Progenitor cell of endocrine pancreas (in vitro differentiated cells): ENCODE data around the gene ABCB11. TPM values are rescaled to one million over a fixed set of nuclear protein-coding genes. Genes with fewer than 3 reads are reported as not detected.

ENCODE experiments used
- DNase-seq: peaks from one replicate; pipeline ENCODE4 v3.0.0; 2021; ENCODE audit warnings: low spot score; ENCODE audit not compliant: unreplicated experiment
- H3K27ac Mint-ChIP-seq: 2 replicates; pipeline ENCODE4 v1.8.0; 2021; ENCODE audit warnings: mild to moderate bottlenecking, moderate library complexity, mixed read lengths
- H3K27me3 Mint-ChIP-seq: 2 replicates; pipeline ENCODE4 v1.8.0; 2021; ENCODE audit warnings: mixed read lengths
- H3K36me3 Mint-ChIP-seq: 2 replicates; pipeline ENCODE4 v1.8.0; 2022; ENCODE audit warnings: mixed read lengths; ENCODE audit not compliant: insufficient read depth
- H3K4me1 Mint-ChIP-seq: 2 replicates; pipeline ENCODE4 v1.8.0; 2021; ENCODE audit warnings: low read depth, mixed read lengths
- H3K4me3 Mint-ChIP-seq: 2 replicates; pipeline ENCODE4 v1.8.0; 2021; ENCODE audit warnings: low read depth, mild to moderate bottlenecking, moderate library complexity, mixed read lengths
- H3K9me3 Mint-ChIP-seq: 2 replicates; pipeline ENCODE4 v1.8.0; 2021; ENCODE audit warnings: low read depth, mixed read lengths
- total RNA-seq: library from RNA; stranded (reverse); gene quantifications from 2 replicates; pipeline ENCODE4 v1.2.1, GENCODE V29; 2021
- TF ChIP-seq, protein P1 (sequence below): fragments of 200-600 bp; sonication (generic); IDR thresholded peaks from one replicate; pipeline ENCODE4 v1.5.0; 2021; ENCODE audit warnings: antibody characterized with exemption, mild to moderate bottlenecking; ENCODE audit not compliant: unreplicated experiment

ABCB11 gene
- total RNA-seq, 1 donor from 2014 or later: 0.24 TPM

DNA sequence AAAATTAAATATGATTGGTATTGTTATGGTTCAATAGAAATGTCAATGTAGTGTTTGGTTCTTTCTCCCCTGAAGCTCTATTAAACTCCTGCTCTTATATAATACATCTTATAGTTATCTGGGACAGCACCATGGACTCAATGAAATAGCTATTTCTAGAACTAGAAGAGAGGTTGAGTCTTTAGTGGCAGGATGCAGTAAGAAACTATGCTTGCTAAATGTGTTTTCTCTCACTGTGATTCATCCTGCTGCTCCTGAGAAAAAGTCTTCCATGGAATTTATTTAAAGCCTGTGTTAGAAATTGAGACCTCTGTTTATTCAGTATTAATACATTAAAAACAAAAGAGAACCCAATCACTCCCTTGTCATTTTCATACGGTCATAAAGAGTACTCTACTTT is 68.5 kb downstream of the ABCB11 start:
- TF ChIP-seq, protein P1, sequence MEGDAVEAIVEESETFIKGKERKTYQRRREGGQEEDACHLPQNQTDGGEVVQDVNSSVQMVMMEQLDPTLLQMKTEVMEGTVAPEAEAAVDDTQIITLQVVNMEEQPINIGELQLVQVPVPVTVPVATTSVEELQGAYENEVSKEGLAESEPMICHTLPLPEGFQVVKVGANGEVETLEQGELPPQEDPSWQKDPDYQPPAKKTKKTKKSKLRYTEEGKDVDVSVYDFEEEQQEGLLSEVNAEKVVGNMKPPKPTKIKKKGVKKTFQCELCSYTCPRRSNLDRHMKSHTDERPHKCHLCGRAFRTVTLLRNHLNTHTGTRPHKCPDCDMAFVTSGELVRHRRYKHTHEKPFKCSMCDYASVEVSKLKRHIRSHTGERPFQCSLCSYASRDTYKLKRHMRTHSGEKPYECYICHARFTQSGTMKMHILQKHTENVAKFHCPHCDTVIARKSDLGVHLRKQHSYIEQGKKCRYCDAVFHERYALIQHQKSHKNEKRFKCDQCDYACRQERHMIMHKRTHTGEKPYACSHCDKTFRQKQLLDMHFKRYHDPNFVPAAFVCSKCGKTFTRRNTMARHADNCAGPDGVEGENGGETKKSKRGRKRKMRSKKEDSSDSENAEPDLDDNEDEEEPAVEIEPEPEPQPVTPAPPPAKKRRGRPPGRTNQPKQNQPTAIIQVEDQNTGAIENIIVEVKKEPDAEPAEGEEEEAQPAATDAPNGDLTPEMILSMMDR: no peak
- Mint-ChIP-seq H3K4me1 (no peaks in the 10 kb centered on the region), H3K27me3 (peaks cover 3% of the 10 kb centered on the region), H3K9me3 (no peaks in the 10 kb centered on the region), H3K4me3 (no peak overlapping the region), H3K27ac (no peak overlapping the region), H3K36me3 (no peaks in the 10 kb centered on the region)
- no peak for DNase-seq

DNA sequence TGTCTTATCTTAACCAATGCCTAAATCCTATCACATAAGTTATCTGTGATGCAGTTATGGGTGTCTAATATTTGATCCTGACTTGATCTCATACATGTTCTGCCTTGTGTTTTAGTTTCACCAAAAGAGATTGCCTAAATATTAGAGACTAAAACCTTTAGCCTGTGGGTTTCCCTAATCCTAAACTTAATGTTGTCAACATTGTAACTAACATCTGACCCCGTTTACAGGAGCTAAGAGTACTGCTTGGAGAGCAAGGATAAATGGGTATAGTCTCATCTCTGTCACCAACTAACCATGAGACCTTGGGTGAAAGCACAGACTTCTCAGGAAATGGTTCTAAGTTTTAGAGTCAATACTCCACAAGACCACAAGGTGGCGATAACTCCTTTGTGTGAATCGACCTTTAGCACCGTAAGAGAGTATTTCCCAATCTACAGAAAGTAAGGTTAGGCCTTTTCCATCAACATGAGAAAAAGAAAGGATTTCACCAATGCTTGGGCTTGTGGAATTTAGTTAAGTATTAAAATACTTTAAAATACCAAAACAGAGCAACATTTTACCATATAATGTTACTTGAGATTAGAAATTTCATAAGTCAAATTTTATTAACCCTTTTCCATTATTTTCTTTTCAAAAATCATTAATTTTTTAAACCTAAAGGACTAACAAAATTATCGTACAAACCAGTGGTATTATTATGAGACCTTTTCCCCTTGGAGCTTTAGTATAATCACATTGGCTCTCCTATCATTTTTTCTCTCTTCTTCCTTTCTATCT is 69.5 kb downstream of the ABCB11 start:
- Mint-ChIP-seq H3K27ac (no peak overlapping the region), H3K36me3 (no peaks in the 10 kb centered on the region), H3K4me3 (no peak overlapping the region), H3K9me3 (no peaks in the 10 kb centered on the region), H3K27me3 (peaks cover 3% of the 10 kb centered on the region), H3K4me1 (no peaks in the 10 kb centered on the region)
- TF ChIP-seq, protein P1: peak; percentile 86
- peak; percentile 12 for DNase-seq

DNA sequence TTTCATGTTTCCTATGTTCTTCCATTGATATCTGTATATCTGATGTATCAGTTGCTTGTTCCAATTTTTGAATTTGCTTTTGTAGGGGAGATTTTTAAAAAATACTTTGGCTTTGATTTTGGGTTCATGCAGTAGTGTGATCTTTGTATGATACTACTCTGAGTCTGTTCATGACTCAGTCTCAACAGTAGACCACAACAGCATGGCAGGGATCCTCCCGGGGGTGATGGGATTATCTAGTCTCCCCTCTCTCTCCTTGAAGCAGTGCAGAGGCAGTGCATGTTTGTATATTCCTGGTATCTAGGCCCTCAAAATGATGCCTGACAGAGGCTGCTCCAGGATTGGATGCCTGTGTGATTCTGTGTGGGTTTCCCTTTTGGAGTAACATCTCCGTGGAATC is 74.7 kb downstream of the ABCB11 start:
- DNase-seq: no peak
- Mint-ChIP-seq H3K9me3 (peaks cover 23% of the 10 kb centered on the region), H3K4me3 (no peak overlapping the region), H3K27me3 (no peaks in the 10 kb centered on the region), H3K36me3 (peaks cover 4% of the 10 kb centered on the region), H3K4me1 (no peaks in the 10 kb centered on the region), H3K27ac (no peak overlapping the region)
- TF ChIP-seq, protein P1: no peak

DNA sequence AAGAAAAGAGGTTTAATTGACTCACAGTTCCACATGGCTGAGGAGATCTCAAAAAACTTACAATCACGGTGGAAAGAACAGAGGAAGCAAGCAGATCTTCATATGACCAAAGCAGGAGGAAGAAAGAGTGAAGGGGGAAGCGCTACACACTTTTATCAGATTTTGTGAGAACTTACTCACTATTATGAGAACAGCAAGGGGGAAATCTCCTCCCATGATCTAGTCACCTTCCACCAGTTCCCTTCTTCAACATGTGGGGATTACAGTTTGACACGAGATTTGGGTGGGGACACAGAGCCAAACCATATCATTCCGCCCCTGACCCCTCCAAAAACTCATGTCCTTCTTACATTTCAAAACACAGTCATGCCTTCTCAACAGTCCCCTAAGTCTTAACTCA is 75.8 kb downstream of the ABCB11 start:
- peaks cover 4% of the 10 kb centered on the region for H3K36me3 Mint-ChIP-seq
- no peak overlapping the region for H3K27ac Mint-ChIP-seq
- H3K4me3 Mint-ChIP-seq: no peak overlapping the region
- H3K9me3 Mint-ChIP-seq: peaks cover 29% of the 10 kb centered on the region
- TF ChIP-seq, protein P1: no peak
- no peaks in the 10 kb centered on the region for H3K27me3 Mint-ChIP-seq
- no peaks in the 10 kb centered on the region for H3K4me1 Mint-ChIP-seq
- no peak for DNase-seq

DNA sequence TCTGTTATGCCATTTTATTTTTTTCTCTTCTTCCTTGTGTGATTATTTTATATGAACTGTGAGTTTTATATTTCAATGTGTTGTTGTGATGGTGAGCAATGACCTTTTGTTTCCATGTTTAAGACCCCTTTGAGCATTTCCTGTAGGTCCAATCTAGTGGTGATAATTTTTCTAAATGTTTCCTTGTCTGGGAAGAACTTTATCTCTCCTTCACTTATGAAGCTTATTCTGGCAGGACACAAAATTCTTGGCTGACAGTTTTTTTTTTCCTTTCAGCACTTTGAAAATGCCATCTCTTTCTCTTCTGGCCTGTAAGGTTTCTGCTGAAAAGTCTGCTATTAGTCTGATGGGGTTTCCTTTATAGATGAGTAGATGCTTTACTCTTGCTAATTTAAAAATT is 76.9 kb downstream of the ABCB11 start:
- H3K4me3 Mint-ChIP-seq: no peak overlapping the region
- DNase-seq: no peak
- peak overlapping the region; percentile 79 for H3K27ac Mint-ChIP-seq
- H3K4me1 Mint-ChIP-seq: no peaks in the 10 kb centered on the region
- H3K27me3 Mint-ChIP-seq: no peaks in the 10 kb centered on the region
- peaks cover 4% of the 10 kb centered on the region for H3K36me3 Mint-ChIP-seq
- TF ChIP-seq, protein P1: no peak
- H3K9me3 Mint-ChIP-seq: peaks cover 34% of the 10 kb centered on the region
